NCI-H510A treated with DMSO at 0.1 percent for 48 hours (cell line): ENCODE data around the gene MAP2K2.

Experiments used
- DNase-seq: peaks from one replicate; lab custom pipeline; 2025; lab: John Stamatoyannopoulos, UW

MAP2K2 gene

GRCh38 chr19:4099041-4099764 is 24.7 kb downstream of the MAP2K2 start:
- no peak for DNase-seq

GRCh38 chr19:4098493-4098892 is 25.4 kb downstream of the MAP2K2 start:
- no peak for DNase-seq

GRCh38 chr19:4097501-4097900 is 26.4 kb downstream of the MAP2K2 start:
- no peak for DNase-seq

- DNase-seq: no peak
Measured at GRCh38 chr19:4096049-4096892, 27.7 kb downstream of the MAP2K2 start.

- no peak for DNase-seq
Measured at GRCh38 chr19:4095488-4095844, 28.5 kb downstream of the MAP2K2 start.

GRCh38 chr19:4094761-4095487 is 29.0 kb downstream of the MAP2K2 start:
- no peak for DNase-seq

- no peak for DNase-seq
Measured at GRCh38 chr19:4094291-4094690, 29.6 kb downstream of the MAP2K2 start.

GRCh38 chr19:4093643-4094175 is 30.2 kb downstream of the MAP2K2 start:
- no peak for DNase-seq

GRCh38 chr19:4090356-4091220 is 33.3 kb downstream of the MAP2K2 start:
- no peak for DNase-seq

GRCh38 chr19:4089946-4090345 is 34.0 kb downstream of the MAP2K2 start:
- no peak for DNase-seq

- no peak for DNase-seq
Measured at GRCh38 chr19:4089400-4089908, 34.5 kb downstream of the MAP2K2 start.

GRCh38 chr19:4088975-4089374 is 34.9 kb downstream of the MAP2K2 start:
- no peak for DNase-seq

- DNase-seq: no peak
Measured at GRCh38 chr19:4087787-4088679, 35.9 kb downstream of the MAP2K2 start.

GRCh38 chr19:4086411-4086867 is 37.5 kb downstream of the MAP2K2 start:
- DNase-seq: no peak

GRCh38 chr19:4084547-4084877 is 39.4 kb downstream of the MAP2K2 start:
- no peak for DNase-seq

GRCh38 chr19:4083677-4084546 is 40.0 kb downstream of the MAP2K2 start:
- peak; percentile 45 for DNase-seq

- no peak for DNase-seq
Measured at GRCh38 chr19:4082172-4082571, 41.8 kb downstream of the MAP2K2 start.

- no peak for DNase-seq
Measured at GRCh38 chr19:4081441-4082129, 42.3 kb downstream of the MAP2K2 start.

- no peak for DNase-seq
Measured at GRCh38 chr19:4080473-4080872, 43.4 kb downstream of the MAP2K2 start.
